ENCODE measurements around the gene C2orf49. TPM values are rescaled to one million over a fixed set of nuclear protein-coding genes. Genes with fewer than 3 reads are reported as not detected.

C2orf49 gene
- total RNA-seq, 1 experiment from 2014 or later: 17.2 TPM

GRCh38 chr2:105376010-105376409, 38.7 kb downstream of the C2orf49 start:
- Histone ChIP-seq H3K36me3 (ENCODE audit: control insufficient read depth in 1 of 2, insufficient read depth in 2 of 2, low read length in 2 of 2) (peaks cover 25 to 45% of the 10 kb centered on the region in 2 experiments; a peak in 2 of 4 replicates), H3K9me2 (ENCODE audit: insufficient read depth) (no peaks in the 10 kb centered on the region)

More at GRCh38 chr2:105376010-105376409, 38.7 kb downstream of the C2orf49 start:
- ChIA-PET RAD21 (ENCODE audit: low non-redundant PET in 1 of 2, low total read pairs in 2 of 2, uncharacterized antibody in 2 of 2, unreplicated experiment in 2 of 2) (no interaction called here), CTCF (no interaction called here), POLR2A (no interaction called here)
- Histone ChIP-seq H3K4me3 (replicated peaks in 1 of 2; ENCODE audit: low read depth in 1 of 2, low read length in 2 of 2) (no peak overlapping the region), H3K27me3 (ENCODE audit: insufficient read depth, low read length) (no peaks in the 10 kb centered on the region), H3K9me3 (ENCODE audit: control insufficient read depth in 1 of 2, insufficient read depth in 1 of 2, low read depth in 1 of 2, low read length in 2 of 2) (no peaks in the 10 kb centered on the region), H3K4me1 (ENCODE audit: control insufficient read depth in 1 of 2, insufficient read depth in 2 of 2, low read length in 2 of 2) (no peaks in the 10 kb centered on the region), H3K9ac (ENCODE audit: low read length) (no peak overlapping the region), H2AFZ (ENCODE audit: low read depth, low read length, poor library complexity, severe bottlenecking) (no peak overlapping the region), H4K20me1 (ENCODE audit: insufficient read depth) (no peaks in the 10 kb centered on the region), H3K27ac (ENCODE audit: low read depth, low read length) (no peak overlapping the region), H3K4me2 (ENCODE audit: low read length) (no peak overlapping the region), H3K79me2 (ENCODE audit: insufficient read depth, low read length) (peaks cover 71% of the 10 kb centered on the region)
- TF ChIP-seq SP1 (IDR thresholded peaks at IDR 0.05; ENCODE audit: low read depth) (no peak), POLR2AphosphoS5 (IDR thresholded peaks at IDR 0.05; ENCODE audit: low read depth, low read length) (no peak), REST (IDR thresholded peaks at IDR 0.05; ENCODE audit: low read depth) (no peak), ATF3 (IDR thresholded peaks at IDR 0.05) (no peak), FOSL1 (IDR thresholded peaks at IDR 0.05; ENCODE audit: low read depth) (no peak), EZH2phosphoT487 (IDR thresholded peaks at IDR 0.05; ENCODE audit: borderline replicate concordance) (no peak), POLR2A (IDR thresholded peaks at IDR 0.05; ENCODE audit: borderline replicate concordance, extremely low read depth, insufficient read depth, insufficient read length) (no peak), SRF (IDR thresholded peaks at IDR 0.05; ENCODE audit: low read depth) (no peak), EZH2 (IDR thresholded peaks at IDR 0.05) (no peak), EGR1 (IDR thresholded peaks at IDR 0.05; ENCODE audit: low read depth) (no peak), YY1 (IDR thresholded peaks at IDR 0.05; ENCODE audit: extremely low read depth, insufficient replicate concordance, low read depth, low read length) (no peak), ZFX (IDR thresholded peaks at IDR 0.05) (no peak), RAD21 (IDR thresholded peaks at IDR 0.05; ENCODE audit: low read depth) (no peak), TCF7L2 (IDR thresholded peaks at IDR 0.05; ENCODE audit: borderline replicate concordance, extremely low read depth, insufficient read depth, insufficient read length) (no peak), CEBPB (IDR thresholded peaks at IDR 0.05; ENCODE audit: low read depth) (no peak), JUND (IDR thresholded peaks at IDR 0.05) (no peak), CBX3 (IDR thresholded peaks at IDR 0.05; ENCODE audit: low read depth) (no peak), ELF1 (IDR thresholded peaks at IDR 0.05; ENCODE audit: borderline replicate concordance, low read depth) (no peak)
- TF ChIP-seq, protein P1, sequence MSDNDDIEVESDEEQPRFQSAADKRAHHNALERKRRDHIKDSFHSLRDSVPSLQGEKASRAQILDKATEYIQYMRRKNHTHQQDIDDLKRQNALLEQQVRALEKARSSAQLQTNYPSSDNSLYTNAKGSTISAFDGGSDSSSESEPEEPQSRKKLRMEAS (IDR thresholded peaks at IDR 0.05): no peak
- TF ChIP-seq, protein P2, sequence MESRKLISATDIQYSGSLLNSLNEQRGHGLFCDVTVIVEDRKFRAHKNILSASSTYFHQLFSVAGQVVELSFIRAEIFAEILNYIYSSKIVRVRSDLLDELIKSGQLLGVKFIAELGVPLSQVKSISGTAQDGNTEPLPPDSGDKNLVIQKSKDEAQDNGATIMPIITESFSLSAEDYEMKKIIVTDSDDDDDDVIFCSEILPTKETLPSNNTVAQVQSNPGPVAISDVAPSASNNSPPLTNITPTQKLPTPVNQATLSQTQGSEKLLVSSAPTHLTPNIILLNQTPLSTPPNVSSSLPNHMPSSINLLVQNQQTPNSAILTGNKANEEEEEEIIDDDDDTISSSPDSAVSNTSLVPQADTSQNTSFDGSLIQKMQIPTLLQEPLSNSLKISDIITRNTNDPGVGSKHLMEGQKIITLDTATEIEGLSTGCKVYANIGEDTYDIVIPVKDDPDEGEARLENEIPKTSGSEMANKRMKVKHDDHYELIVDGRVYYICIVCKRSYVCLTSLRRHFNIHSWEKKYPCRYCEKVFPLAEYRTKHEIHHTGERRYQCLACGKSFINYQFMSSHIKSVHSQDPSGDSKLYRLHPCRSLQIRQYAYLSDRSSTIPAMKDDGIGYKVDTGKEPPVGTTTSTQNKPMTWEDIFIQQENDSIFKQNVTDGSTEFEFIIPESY (IDR thresholded peaks at IDR 0.05; ENCODE audit: extremely low read depth, insufficient replicate concordance, low read length): no peak
- no TSS peak for BruUV-seq (replicated peaks)
- intact Hi-C loops (cut with micrococcal nuclease): no loop called here
- ATAC-seq (no peak), DNase-seq (ENCODE audit: low read depth, low spot score) (no peak)
